Activated CD4-positive, alpha-beta T cell treated with anti-CD3 and anti-CD28 coated beads for 24 hours (primary cell): ENCODE results near the gene SPNS3.
A peak's percentile ranks its signal among the peaks of the same experiment; 100 is the strongest.

Experiments
- DNase-seq, 2 donors: peaks; one replicate each; pipeline ENCODE4 v3.0.0-alpha.2; 2020; ENCODE audit warnings: low read depth in 2 of 2

Gene SPNS3

DNA sequence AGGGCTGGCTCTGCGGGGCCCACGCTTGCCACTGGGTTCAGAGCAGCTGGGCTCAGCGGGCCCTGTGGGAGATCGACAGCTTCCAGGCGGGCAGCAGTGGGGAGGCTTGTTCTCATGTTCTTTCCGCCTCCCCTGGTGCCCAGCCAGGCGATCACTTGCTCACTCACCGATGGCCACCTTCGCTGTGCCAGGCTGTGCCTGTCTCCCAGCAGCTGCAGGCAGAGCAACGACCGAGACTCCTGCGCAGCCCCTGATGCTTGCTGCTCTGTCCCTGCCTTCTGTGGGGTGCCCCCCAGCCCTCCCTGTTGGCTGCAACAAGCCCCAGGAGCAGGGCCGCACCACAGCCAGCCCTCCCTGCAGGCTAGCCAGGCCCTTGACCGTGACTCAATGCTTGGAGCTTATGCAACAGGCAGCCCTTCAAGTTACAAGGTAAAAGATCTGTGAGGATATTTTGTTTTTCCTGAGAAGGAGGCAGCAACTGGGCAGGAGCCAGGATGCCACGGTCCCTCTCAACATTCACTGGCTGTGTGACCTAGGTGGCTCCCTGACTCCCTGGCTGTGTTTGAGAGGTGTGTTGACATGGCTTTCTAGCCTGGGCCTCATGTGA, 55.4 kb downstream of the SPNS3 start:
- DNase-seq: no peak

DNA sequence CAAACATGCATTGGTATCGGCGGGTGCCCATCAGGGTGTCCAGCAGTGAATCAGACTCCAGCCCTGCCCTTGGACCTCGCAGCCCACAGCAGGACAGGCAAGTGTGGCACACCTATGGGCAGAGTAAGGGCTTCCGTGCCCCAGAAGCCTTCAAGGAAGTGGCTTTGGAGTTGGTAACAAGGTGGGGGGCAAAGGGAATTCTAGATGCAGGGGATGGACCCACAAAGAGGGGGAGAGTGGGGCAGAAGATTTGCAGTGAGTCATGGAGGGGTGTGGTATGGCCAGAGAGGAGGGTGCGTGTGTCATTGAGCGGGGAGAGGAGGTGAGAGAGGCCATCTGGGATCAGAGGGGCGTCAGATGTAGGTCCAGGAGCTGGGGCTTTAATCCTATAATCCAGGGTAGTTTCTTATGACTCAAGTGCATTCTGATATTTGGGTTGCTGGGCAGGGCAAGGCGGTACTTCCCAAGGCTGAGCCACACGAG, 56.4 kb downstream of the SPNS3 start:
- no peak for DNase-seq

DNA sequence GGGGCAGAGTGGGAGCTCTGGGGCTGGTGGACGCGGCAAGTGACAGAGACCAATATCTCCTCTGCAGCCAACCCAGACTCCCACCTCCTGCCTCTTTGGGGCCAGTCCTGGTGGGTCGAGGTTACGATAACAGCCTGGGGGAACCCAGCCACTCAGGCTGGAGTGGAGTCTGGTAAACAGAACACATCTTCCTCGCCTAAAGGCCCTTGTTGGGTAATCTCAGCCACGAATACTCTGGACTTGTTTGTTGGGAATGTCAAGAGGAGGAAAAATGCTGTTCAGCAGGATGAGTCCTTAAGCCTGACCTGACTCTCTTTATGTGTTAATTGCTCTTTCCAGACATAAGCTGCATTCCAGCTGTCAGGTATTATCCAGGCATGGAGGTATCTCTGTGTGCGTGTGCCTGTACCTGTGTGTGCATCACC, 56.9 kb downstream of the SPNS3 start:
- DNase-seq: no peak

GRCh38 chr17:4492721-4493561, 59.2 kb downstream of the SPNS3 start:
- DNase-seq: no peak

- no peak for DNase-seq
Measured at GRCh38 chr17:4497101-4497824, 63.5 kb downstream of the SPNS3 start.

DNA sequence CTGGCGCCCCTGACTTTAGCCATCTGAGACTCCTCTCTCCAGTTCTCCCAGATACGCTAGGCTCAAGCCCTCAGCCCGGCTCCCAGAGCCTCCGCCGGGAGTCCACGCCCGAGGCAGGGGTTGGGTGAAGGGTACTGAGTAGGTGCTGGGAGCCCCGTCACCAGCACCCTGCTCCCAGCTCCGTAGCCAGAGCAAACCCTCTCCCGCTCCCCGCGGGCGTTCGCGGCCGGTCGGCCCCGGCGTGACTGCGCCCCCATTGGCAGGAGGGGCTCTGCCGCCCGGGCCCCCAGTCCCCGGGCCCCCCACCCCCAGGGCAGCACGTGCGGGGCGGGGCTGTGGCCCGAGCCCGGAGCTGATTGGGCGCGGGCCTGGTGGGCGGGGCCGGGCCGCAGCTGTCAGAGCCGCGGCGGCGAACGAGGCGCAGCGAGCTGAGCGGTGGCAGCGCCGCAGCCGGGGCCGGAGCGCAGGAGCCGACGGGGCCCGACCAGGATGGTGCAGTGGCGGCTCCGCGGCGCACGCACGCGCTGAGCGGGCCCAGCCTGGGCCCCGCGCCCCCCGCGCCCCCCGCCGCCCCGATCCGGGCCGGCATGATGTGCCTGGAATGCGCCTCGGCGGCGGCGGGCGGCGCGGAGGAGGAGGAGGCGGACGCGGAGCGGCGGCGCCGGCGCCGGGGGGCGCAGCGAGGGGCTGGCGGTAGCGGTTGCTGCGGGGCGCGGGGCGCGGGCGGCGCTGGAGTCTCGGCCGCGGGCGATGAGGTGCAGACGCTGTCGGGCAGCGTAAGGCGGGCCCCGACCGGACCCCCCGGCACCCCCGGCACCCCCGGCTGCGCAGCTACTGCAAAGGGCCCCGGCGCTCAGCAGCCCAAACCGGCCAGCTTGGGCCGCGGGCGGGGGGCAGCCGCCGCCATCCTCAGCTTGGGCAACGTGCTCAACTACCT, 65.0 kb downstream of the SPNS3 start, which contains the start of gene SPNS2:
Gene SPNS2 (plus strand): TSS at position 421 of the 937 bp plus-strand sequence. CDS start 167 bp downstream, at position 588.
- peak; percentile 31 to 37 for DNase-seq

DNA sequence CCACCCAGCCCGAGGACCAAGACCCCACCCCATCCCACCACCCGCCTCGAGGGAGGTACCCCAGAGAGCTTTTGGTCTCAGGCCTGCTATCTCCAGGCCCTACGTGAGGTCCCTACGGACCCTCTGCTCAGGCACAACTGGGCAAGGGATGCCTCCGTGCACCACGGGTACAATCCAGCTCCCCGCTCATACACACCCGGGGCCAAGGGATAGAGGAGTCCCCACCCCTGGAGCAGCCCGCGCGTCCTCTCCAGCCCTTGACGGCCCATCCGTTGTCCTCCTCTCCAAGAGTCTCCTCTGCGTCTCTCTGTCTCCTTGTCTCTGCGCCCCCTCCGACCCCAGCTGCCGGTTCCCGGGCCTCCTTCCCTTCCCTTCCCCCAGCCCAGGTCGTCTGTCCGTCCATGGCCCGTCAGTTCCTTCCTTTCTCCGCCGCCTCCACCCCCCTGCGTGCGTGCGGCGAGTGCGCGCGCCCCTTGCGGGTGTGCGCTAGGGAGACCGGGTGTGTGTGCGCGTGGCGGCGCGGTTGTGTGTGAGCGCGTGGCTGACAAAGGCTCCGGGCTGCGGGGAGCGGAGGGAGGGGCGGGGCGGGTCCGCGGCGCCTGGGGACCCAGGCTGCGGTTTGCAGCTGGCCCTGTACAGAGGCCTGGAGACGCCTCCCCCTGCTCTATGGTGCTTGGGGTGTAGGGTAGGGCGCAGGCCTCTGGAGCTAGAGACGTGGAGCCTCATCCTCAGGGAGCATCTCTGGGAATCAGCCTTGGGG, 65.9 kb downstream of the SPNS3 start:
- no peak for DNase-seq

GRCh38 chr17:4500191-4500571, 66.4 kb downstream of the SPNS3 start:
- no peak for DNase-seq

GRCh38 chr17:4501295-4501949, 67.7 kb downstream of the SPNS3 start:
- no peak for DNase-seq

GRCh38 chr17:4502466-4503154, 68.9 kb downstream of the SPNS3 start:
- no peak for DNase-seq

DNA sequence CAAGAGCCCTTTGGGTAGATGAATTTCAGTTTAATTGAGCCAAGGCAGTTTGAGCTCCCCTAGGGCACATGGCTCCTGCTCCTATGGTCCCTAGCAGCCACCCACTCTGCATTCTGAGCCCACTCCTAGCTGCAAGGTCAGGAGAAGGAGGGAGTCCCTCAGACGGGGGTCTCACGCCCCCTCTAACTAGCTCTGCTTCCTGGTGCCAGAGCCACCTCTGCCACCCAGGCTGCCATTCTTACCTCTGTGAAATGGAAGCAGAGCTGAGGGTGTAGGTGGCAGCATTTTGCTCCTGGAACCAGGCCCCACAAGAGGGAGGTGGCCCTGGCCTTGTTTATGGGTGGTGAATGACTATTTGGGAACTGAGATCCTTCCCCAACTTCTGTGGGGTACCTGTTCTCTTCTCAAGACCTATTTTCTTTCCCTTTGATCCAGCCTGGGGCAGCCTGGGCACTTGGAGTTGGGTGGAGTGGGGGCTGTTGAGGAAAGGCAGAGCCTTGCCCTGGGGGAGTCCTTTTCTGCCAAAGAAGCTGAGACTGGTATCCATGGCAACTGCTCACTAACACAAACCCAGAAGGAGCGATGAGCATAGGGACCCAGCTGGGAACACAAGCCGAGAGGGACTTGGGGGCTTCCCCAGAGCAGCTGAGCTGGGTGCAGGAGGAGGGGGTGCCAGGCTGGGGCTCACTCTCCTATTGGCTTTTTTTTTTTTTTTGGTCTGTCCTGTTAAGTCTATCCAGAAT, 69.7 kb downstream of the SPNS3 start:
- no peak for DNase-seq

GRCh38 chr17:4504188-4504587, 70.4 kb downstream of the SPNS3 start:
- DNase-seq: no peak

GRCh38 chr17:4505187-4505586, 71.4 kb downstream of the SPNS3 start:
- no peak for DNase-seq

DNA sequence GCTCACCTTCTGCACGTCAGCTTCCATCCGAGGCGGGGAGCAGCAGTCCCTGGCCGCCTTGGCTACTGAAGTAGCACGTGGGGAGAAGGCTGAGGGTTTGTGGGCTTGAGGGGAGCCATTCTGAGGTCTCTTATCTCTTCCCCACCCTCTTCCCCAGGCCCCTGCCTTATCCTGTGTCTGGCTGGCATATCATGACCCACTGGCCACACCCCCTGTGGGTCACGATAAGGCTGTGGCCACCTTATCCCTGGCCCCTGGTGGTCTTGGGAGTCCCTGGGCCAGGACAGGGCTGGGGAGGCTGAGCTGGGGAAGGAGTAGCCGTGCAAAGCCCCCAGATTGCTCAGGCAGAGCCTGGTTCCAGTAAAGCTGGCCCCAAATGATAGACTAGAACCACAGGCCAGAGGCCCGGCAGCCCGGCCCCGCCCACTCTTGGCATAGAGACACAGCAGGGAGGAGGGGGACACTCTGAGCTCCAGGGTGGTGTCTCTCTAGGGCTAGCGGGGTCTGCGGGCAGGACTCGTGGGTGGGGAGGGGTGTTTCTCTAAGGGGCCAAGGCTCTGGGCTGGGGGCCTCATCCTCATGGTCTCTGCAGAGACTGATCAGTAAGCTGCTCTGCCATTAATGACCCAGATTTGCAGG, 72.6 kb downstream of the SPNS3 start:
- no peak for DNase-seq

DNA sequence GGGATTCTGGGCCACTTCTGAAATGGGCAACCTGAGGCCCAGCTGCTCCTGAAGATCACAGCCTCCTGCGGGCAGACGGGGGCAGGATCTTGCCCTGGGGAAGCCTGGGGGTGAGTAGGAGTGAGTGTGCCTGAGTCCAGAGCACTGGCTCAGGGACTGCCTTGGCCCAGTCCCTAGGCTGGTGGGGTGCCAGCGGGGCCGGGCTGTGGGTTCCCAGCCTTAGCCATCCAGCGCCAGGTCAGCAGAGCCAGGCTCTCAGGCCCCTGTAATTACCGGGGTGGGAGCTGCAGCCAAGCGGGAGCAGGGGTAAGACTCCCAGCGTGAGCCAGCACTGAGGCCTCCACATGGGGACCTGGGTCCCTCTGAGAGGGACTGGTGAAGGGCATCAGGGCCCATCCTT, 73.2 kb downstream of the SPNS3 start:
- DNase-seq: no peak

DNA sequence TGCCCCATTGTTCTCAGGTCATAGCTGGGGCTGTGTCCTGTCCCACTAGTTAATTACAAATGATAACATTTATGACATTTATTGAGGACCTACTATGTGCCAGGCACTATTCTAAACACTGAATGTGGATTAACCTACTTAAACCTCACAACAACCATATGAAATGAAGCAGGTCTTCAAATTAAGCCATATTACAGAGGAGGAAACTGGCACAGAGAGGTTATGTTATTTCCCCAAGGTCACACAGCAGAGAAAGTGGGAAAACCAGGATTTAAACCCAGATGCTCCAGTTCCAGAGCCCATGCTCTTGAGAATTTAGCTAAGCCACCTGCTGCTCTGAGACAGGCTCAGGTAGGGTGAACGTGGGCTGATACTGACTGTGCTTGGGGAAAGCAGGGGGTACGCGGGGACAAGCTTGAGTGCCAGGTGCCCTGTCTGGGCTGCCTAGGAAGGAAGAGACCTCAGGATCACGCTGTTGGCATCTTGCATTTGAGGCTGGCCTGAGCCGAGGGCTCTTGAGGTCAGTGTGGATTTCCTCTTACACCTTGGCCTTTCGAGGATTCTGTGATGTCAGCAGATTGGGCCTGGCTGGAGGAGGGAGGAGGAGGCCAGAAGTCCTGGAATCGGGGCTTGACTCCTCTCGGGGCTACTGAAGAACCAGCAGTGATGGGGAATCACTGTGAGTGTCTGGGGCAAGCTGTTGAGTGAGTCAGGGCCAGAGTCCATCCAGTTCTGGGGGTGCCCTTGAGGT, 73.8 kb downstream of the SPNS3 start:
- DNase-seq: no peak

DNA sequence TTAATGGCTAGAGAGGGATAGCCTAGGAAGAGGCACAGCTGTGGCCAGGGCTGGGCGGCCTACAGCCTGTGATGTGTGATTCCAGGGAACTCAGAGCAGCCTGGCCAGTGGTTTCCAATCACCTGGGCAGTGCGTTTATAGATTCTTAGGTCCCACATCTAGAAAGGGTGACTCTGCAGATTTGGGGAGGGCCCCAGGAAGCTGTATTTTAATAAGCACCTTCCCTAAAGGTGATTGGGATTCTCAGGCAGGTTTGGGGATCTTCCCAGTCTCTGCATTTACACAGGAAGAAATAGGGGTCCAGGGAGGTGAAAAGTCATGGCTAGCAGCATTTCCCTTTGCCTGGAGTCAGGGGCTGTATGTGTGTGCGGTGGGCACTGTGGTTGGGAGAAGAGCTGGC, 74.5 kb downstream of the SPNS3 start:
- no peak for DNase-seq

GRCh38 chr17:4509401-4509800, 75.7 kb downstream of the SPNS3 start:
- DNase-seq: no peak
